Lower leg skin (tissue), 4 donors: ENCODE measurements around the gene SKA1. TPM values are rescaled to one million over a fixed set of nuclear protein-coding genes. Genes with fewer than 3 reads are reported as not detected.
"Not testable (repeated sequence)": the region's sequence is repeated elsewhere in the genome, so short reads cannot be mapped to it uniquely, and the experiment has no call there.

Experiments
- DNase-seq, 2 donors: peaks; one replicate each; pipeline ENCODE4 v3.0.0-alpha.2; 2019; ENCODE audit warnings: low spot score in 2 of 2
- H3K4me3 ChIP-seq: fragments of 200-600 bp; sonication (generic); 2 replicates; pipeline ENCODE4 v1.5.1; 2017; ENCODE audit warnings: mild to moderate bottlenecking, low read depth; ENCODE audit not compliant: poor library complexity, severe bottlenecking
- POLR2A ChIP-seq, 2 donors: fragments of 450-650 bp; IDR thresholded peaks; one replicate each; pipeline ENCODE4 v1.6.1; 2016 to 2017; ENCODE audit warnings: antibody characterized with exemption in 2 of 2, mild to moderate bottlenecking in 1 of 2, moderate library complexity in 1 of 2
- WGBS, 2 donors: methylation state at CpG; one replicate each; pipeline ENCODE4 v1.1.5; 2018; 5-methylcytosine and 5-hydroxymethylcytosine counted together
- intact Hi-C: fragments of 100-400 bp; cut with DNase I; formaldehyde crosslinking; loops from one replicate; pipeline ENCODE4 v1.15.0; 2023; ENCODE audit warnings: low total_unique reads
- total RNA-seq, 4 donors: library from RNA; depleted of rRNA; stranded (reverse); fragments of >200 nt; gene quantifications; one replicate each; pipeline ENCODE4 v1.1.0, GENCODE V29; 2016
- TF ChIP-seq, protein P1 (sequence below), 3 donors: fragments of 450-650 bp; IDR thresholded peaks; one replicate each; pipeline ENCODE4 v1.5.1; 2016; ENCODE audit warnings: antibody characterized with exemption in 3 of 3, mild to moderate bottlenecking in 3 of 3, moderate library complexity in 2 of 3

Gene SKA1
- total RNA-seq, 4 donors from 2014 or later = 0.07 to 0.68 (median 0.27) TPM

DNA sequence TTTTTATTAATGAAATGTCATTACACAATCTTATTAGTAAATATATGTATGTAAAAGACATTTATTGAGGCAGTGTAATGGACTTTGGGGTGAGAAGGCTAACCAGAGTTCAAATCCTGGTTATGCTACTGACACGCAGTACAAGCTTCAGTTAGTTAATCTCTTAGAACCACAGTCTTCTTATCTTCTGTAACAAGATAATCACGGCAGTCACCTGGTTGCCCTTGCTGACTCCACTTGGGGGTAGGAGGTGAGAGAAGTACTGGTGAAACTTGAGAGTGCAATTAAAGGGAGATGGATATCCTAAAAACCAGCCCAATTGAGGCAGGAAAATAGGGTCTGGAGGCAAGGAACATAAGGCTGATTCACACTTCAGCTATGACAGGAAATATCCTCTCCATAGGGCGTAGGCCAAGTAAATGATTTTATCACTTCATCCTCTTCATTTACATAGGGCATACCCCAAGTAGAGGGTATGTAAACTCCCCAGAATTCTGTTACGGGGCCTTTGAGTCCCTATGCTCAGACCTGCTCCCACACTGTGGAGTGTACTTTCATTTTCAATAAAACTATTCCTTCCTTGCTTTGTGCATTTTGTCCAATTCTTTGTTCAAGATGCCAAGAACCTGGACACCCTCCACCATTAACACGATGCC lies 21.3 kb downstream of the SKA1 start:
- TF ChIP-seq, protein P1, sequence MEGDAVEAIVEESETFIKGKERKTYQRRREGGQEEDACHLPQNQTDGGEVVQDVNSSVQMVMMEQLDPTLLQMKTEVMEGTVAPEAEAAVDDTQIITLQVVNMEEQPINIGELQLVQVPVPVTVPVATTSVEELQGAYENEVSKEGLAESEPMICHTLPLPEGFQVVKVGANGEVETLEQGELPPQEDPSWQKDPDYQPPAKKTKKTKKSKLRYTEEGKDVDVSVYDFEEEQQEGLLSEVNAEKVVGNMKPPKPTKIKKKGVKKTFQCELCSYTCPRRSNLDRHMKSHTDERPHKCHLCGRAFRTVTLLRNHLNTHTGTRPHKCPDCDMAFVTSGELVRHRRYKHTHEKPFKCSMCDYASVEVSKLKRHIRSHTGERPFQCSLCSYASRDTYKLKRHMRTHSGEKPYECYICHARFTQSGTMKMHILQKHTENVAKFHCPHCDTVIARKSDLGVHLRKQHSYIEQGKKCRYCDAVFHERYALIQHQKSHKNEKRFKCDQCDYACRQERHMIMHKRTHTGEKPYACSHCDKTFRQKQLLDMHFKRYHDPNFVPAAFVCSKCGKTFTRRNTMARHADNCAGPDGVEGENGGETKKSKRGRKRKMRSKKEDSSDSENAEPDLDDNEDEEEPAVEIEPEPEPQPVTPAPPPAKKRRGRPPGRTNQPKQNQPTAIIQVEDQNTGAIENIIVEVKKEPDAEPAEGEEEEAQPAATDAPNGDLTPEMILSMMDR (IDR thresholded peaks at IDR 0.05) = no peak
- no peak for TF ChIP-seq POLR2A (IDR thresholded peaks at IDR 0.05)
- intact Hi-C loops = no loop called here
- DNase-seq = no peak
- H3K4me3 ChIP-seq = no peak overlapping the region
- WGBS, 2 donors = 85 to 86% methylated on average over 5 of the region's 5 CpGs

DNA sequence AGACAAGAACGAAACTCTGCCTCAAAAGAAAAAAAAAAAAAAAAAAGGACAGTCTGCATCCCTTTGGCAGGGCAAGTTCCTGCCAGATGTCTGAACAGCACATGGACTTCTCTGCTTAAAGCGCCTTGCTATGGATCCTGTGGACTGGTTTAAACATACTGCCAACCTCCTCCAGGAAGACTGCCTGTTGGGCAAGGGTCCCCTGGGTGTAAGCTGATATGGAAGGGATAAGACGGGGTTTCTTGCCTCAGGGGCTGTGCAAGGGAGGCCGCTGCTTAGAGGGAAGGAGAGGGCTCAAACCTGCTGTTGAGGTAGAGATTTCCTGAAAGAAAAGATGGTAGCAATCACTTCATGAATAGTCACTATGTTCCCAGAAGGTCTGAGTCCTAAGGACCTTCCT lies 22.2 kb downstream of the SKA1 start:
- WGBS, 2 donors = 77 to 92% methylated on average over 4 of the region's 4 CpGs
- no peak overlapping the region for H3K4me3 ChIP-seq
- intact Hi-C loops = no loop called here
- TF ChIP-seq, protein P1 (IDR thresholded peaks at IDR 0.05) = no peak
- TF ChIP-seq POLR2A (IDR thresholded peaks at IDR 0.05) = no peak
- DNase-seq = no peak

DNA sequence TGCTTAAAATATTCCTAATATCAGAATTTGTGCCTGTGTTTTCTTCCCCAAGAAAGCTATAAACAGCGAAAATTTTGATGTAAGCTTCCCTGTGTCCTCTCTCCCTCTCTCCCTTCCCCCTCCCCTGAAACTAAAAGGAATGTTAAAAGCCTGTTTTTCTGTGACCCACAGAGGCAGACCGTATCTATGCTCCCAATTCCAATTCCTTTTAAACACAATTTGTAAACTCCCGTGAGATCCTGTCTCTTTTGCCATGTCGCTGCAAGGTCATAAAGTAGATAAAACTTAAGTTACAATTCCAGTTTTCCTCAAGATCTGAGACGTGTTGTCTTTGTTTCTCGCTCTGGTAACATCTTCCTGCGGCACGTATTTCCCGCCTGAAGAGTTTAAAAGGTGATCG lies 23.3 kb downstream of the SKA1 start:
- intact Hi-C loops = no loop called here
- 45 to 47% methylated on average over 10 of the region's 10 CpGs for whole genome bisulfite sequencing, 2 donors
- DNase-seq = no peak
- H3K4me3 ChIP-seq = no peak overlapping the region
- TF ChIP-seq, protein P1 (IDR thresholded peaks at IDR 0.05) = no peak

DNA sequence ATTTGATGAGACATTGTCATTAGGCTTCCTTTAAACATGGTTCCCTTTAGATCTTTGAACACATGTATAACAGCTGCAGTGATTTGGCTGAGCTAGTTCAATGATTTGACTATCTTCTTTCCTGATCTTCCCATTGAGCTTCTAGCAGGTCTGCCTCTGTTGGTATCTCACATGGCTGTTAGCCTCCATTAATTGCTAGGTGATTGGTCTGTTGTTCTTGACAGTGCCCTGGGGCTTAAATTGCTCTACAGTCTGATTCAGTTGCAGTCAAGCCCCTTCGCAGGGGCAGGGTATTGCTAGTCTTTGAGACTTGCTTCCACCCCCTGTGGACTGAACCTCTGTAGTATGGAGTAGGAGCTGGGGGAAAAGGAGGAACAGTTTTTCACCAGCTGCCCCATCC lies 24.1 kb downstream of the SKA1 start:
- 65 to 93% methylated on average over 1 of the region's 1 CpG for WGBS, 2 donors
- H3K4me3 ChIP-seq = no peak overlapping the region
- TF ChIP-seq, protein P1 (IDR thresholded peaks at IDR 0.05) = no peak
- no peak for TF ChIP-seq POLR2A (IDR thresholded peaks at IDR 0.05)
- intact Hi-C loops = no loop called here
- no peak for DNase-seq

DNA sequence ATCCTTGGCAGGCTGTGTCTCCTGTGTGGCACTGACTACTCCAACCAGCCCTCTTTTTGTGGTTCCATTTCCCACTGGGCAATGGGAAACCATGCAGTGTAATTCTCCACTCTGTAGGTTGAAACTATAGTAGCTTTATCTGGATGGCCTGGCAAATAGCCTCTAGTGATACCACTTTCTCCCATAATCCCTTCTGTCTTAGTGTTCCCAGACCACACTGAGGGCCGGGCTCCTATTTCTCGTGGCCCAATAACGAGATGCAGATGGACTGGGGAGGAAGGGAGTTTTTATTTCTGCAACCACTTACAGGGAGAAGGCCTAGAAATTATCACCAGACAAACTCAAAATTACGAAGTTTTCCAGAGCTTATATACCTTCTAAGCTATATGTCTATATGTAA lies 24.7 kb downstream of the SKA1 start:
- 68 to 70% methylated on average over 4 of the region's 4 CpGs for WGBS, 2 donors
- intact Hi-C loops = no loop called here
- H3K4me3 ChIP-seq = no peak overlapping the region
- DNase-seq = no peak
- TF ChIP-seq POLR2A (IDR thresholded peaks at IDR 0.05) = no peak

DNA sequence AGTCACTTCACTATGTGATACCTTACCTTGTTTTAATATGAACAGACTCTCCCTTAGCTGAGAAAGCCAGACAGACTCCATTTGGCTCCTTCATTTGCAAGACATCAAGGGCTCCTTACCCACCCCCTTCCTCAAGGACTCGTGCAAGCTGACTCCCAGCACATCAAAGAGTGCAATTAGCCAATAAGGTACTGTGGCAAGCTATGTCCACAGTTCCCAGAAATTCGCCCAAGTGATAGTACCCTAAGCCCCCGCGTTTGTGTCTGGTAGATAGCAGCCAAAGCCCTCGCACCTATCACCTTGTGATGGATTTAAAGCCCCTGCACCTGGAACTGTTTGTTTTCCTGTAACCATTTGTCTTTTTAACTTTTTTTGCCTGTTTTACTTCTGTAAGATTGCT lies 25.6 kb downstream of the SKA1 start:
- H3K4me3 ChIP-seq, intact Hi-C loops, DNase-seq: not testable (repeated sequence)
- 61 to 82% methylated on average over 5 of the region's 5 CpGs for WGBS, 2 donors

DNA sequence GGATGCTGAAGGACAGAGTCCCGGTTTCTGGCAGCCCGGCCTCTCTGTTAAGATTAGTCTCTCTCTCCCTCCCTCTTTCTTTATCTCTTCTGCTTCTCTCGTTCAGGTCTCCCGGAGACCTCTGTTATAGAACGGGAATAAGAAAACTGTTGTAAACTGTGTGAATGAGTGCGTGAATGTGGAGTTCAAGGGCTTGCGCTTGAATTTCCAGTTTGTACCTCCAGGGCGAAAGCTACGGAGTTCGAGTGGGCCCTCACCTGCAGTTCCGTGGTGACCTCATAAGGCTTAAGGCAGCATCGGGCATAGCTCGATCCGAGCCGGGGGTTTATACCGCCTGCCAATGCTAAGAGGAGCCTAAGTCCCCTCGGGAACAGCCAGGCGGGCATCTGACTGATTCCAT lies 26.4 kb downstream of the SKA1 start:
- no peak for DNase-seq
- 55 to 57% methylated on average over 18 of the region's 18 CpGs for WGBS, 2 donors
- TF ChIP-seq, protein P1 (IDR thresholded peaks at IDR 0.05) = no peak
- no peak for TF ChIP-seq POLR2A (IDR thresholded peaks at IDR 0.05)
- no peak overlapping the region for H3K4me3 ChIP-seq
- intact Hi-C loops = no loop called here
